SK-N-DZ (cell line): ENCODE results near the gene TMEM209.
"Not testable (repeated sequence)": the region's sequence is repeated elsewhere in the genome, so short reads cannot be mapped to it uniquely, and the experiment has no call there.

Experiments used
- DNase-seq: peaks from one replicate; pipeline ENCODE4 v3.0.0-alpha.2; 2015; ENCODE audit warnings: low spot score

The TMEM209 gene

GRCh38 chr7:130127404-130127803 is 77.8 kb downstream of the TMEM209 start:
- no peak for DNase-seq

GRCh38 chr7:130126840-130127239 is 78.4 kb downstream of the TMEM209 start:
- DNase-seq: not testable (repeated sequence)

GRCh38 chr7:130124711-130125110 is 80.5 kb downstream of the TMEM209 start:
- no peak for DNase-seq

- DNase-seq: no peak
Measured at GRCh38 chr7:130123501-130123900, 81.7 kb downstream of the TMEM209 start.

GRCh38 chr7:130118801-130119200 is 86.4 kb downstream of the TMEM209 start:
- DNase-seq: no peak

- DNase-seq: no peak
Measured at GRCh38 chr7:130118294-130118693, 86.9 kb downstream of the TMEM209 start.

GRCh38 chr7:130114776-130115175 is 90.4 kb downstream of the TMEM209 start:
- DNase-seq: no peak
